Measurements from ENCODE around the gene C2.

C2 gene

GRCh38 chr6:31948753-31949413 is 21.4 kb downstream of the C2 start:
- no peaks in the 10 kb centered on the region for H3K27me3 ChIP-seq (ENCODE audit: insufficient read depth, insufficient read length)
- H3K9ac ChIP-seq (ENCODE audit: insufficient read length, low read depth), result no peak overlapping the region
- no peak for TF ChIP-seq YY1 (IDR thresholded peaks at IDR 0.05; ENCODE audit: insufficient read depth, insufficient read length)
- no peak for TF ChIP-seq ZNF274 (IDR thresholded peaks at IDR 0.05; ENCODE audit: low read depth, low read length)
- no peak for TF ChIP-seq SUZ12 (IDR thresholded peaks at IDR 0.05; ENCODE audit: extremely low read depth, insufficient read depth, insufficient read length)
- no peaks in the 10 kb centered on the region for H3K4me1 ChIP-seq (ENCODE audit: insufficient read depth, insufficient read length)
- DNase-seq (ENCODE audit: low read depth, low spot score), result no peak
- H3K4me3 ChIP-seq (ENCODE audit: insufficient read length, low read depth), result no peak overlapping the region
- H3K9me3 ChIP-seq (ENCODE audit: insufficient read depth, low read length), result no peaks in the 10 kb centered on the region
- peaks cover 36% of the 10 kb centered on the region for H3K36me3 ChIP-seq (ENCODE audit: insufficient read depth, insufficient read length, low read length)

GRCh38 chr6:31949926-31950548 is 22.5 kb downstream of the C2 start:
- no peak for TF ChIP-seq YY1 (IDR thresholded peaks at IDR 0.05; ENCODE audit: insufficient read depth, insufficient read length)
- TF ChIP-seq SUZ12 (IDR thresholded peaks at IDR 0.05; ENCODE audit: extremely low read depth, insufficient read depth, insufficient read length), result no peak
- no peak for TF ChIP-seq ZNF274 (IDR thresholded peaks at IDR 0.05; ENCODE audit: low read depth, low read length)
- no peaks in the 10 kb centered on the region for H3K4me1 ChIP-seq (ENCODE audit: insufficient read depth, insufficient read length)

GRCh38 chr6:31952140-31952805 is 24.8 kb downstream of the C2 start:
- H3K4me3 ChIP-seq (ENCODE audit: insufficient read length, low read depth), result no peak overlapping the region
- no peaks in the 10 kb centered on the region for H3K9me3 ChIP-seq (ENCODE audit: insufficient read depth, low read length)
- TF ChIP-seq YY1 (IDR thresholded peaks at IDR 0.05; ENCODE audit: insufficient read depth, insufficient read length), result no peak
- no peak for TF ChIP-seq ZNF274 (IDR thresholded peaks at IDR 0.05; ENCODE audit: low read depth, low read length)
- no peak for TF ChIP-seq SUZ12 (IDR thresholded peaks at IDR 0.05; ENCODE audit: extremely low read depth, insufficient read depth, insufficient read length)
- H3K27me3 ChIP-seq (ENCODE audit: insufficient read depth, insufficient read length), result no peaks in the 10 kb centered on the region
- peak; percentile 6 for DNase-seq (ENCODE audit: low read depth, low spot score)
- no peak overlapping the region for H3K9ac ChIP-seq (ENCODE audit: insufficient read length, low read depth)
- no peaks in the 10 kb centered on the region for H3K4me1 ChIP-seq (ENCODE audit: insufficient read depth, insufficient read length)
- peaks cover 66% of the 10 kb centered on the region for H3K36me3 ChIP-seq (ENCODE audit: insufficient read depth, insufficient read length, low read length)

More at GRCh38 chr6:31949926-31950548, 22.5 kb downstream of the C2 start:
- H3K4me3 ChIP-seq (ENCODE audit: insufficient read length, low read depth), result no peak overlapping the region
- no peaks in the 10 kb centered on the region for H3K9me3 ChIP-seq (ENCODE audit: insufficient read depth, low read length)
- H3K9ac ChIP-seq (ENCODE audit: insufficient read length, low read depth), result no peak overlapping the region
- H3K27me3 ChIP-seq (ENCODE audit: insufficient read depth, insufficient read length), result no peaks in the 10 kb centered on the region
- no peak for DNase-seq (ENCODE audit: low read depth, low spot score)
- peaks cover 48% of the 10 kb centered on the region for H3K36me3 ChIP-seq (ENCODE audit: insufficient read depth, insufficient read length, low read length)

- Histone ChIP-seq H3K4me1 (ENCODE audit: insufficient read depth, insufficient read length) (no peaks in the 10 kb centered on the region), H3K4me3 (ENCODE audit: insufficient read length, low read depth) (no peak overlapping the region), H3K27me3 (ENCODE audit: insufficient read depth, insufficient read length) (no peaks in the 10 kb centered on the region), H3K9me3 (ENCODE audit: insufficient read depth, low read length) (no peaks in the 10 kb centered on the region), H3K9ac (ENCODE audit: insufficient read length, low read depth) (no peak overlapping the region), H3K36me3 (ENCODE audit: insufficient read depth, insufficient read length, low read length) (peaks cover 72% of the 10 kb centered on the region)
- DNase-seq (ENCODE audit: low read depth, low spot score), result no peak
- no peak for TF ChIP-seq SUZ12 (IDR thresholded peaks at IDR 0.05; ENCODE audit: extremely low read depth, insufficient read depth, insufficient read length)
- no peak for TF ChIP-seq YY1 (IDR thresholded peaks at IDR 0.05; ENCODE audit: insufficient read depth, insufficient read length)
These were observed 25.4 kb downstream of the C2 start for GRCh38 chr6:31952890-31953289.

- H3K36me3 ChIP-seq (ENCODE audit: insufficient read depth, insufficient read length, low read length), result peaks cover 72% of the 10 kb centered on the region
- TF ChIP-seq YY1 (IDR thresholded peaks at IDR 0.05; ENCODE audit: insufficient read depth, insufficient read length), result no peak
- no peak for TF ChIP-seq ZNF274 (IDR thresholded peaks at IDR 0.05; ENCODE audit: low read depth, low read length)
- TF ChIP-seq SUZ12 (IDR thresholded peaks at IDR 0.05; ENCODE audit: extremely low read depth, insufficient read depth, insufficient read length), result no peak
- H3K27me3 ChIP-seq (ENCODE audit: insufficient read depth, insufficient read length), result no peaks in the 10 kb centered on the region
- H3K9me3 ChIP-seq (ENCODE audit: insufficient read depth, low read length), result no peaks in the 10 kb centered on the region
- no peak overlapping the region for H3K4me3 ChIP-seq (ENCODE audit: insufficient read length, low read depth)
- no peak for DNase-seq (ENCODE audit: low read depth, low spot score)
- H3K9ac ChIP-seq (ENCODE audit: insufficient read length, low read depth), result no peak overlapping the region
- no peaks in the 10 kb centered on the region for H3K4me1 ChIP-seq (ENCODE audit: insufficient read depth, insufficient read length)
These were observed 27.0 kb downstream of the C2 start for GRCh38 chr6:31954511-31954910.

GRCh38 chr6:31956796-31957195 is 29.3 kb downstream of the C2 start:
- H3K9me3 ChIP-seq (ENCODE audit: insufficient read depth, low read length), result no peaks in the 10 kb centered on the region
- H3K36me3 ChIP-seq (ENCODE audit: insufficient read depth, insufficient read length, low read length), result peaks cover 79% of the 10 kb centered on the region

GRCh38 chr6:31958412-31958740 is 30.9 kb downstream of the C2 start:
- Histone ChIP-seq H3K4me1 (ENCODE audit: insufficient read depth, insufficient read length) (no peaks in the 10 kb centered on the region), H3K36me3 (ENCODE audit: insufficient read depth, insufficient read length, low read length) (peaks cover 79% of the 10 kb centered on the region), H3K4me3 (ENCODE audit: insufficient read length, low read depth) (peak overlapping the region; percentile 96), H3K9me3 (ENCODE audit: insufficient read depth, low read length) (no peaks in the 10 kb centered on the region), H3K9ac (ENCODE audit: insufficient read length, low read depth) (peak overlapping the region; percentile 96), H3K27me3 (ENCODE audit: insufficient read depth, insufficient read length) (no peaks in the 10 kb centered on the region)
- TF ChIP-seq SUZ12 (IDR thresholded peaks at IDR 0.05; ENCODE audit: extremely low read depth, insufficient read depth, insufficient read length), result no peak
- TF ChIP-seq ZNF274 (IDR thresholded peaks at IDR 0.05; ENCODE audit: low read depth, low read length), result no peak
- no peak for TF ChIP-seq YY1 (IDR thresholded peaks at IDR 0.05; ENCODE audit: insufficient read depth, insufficient read length)
- no peak for DNase-seq (ENCODE audit: low read depth, low spot score)

More at GRCh38 chr6:31956796-31957195, 29.3 kb downstream of the C2 start:
- DNase-seq (ENCODE audit: low read depth, low spot score), result no peak
- H3K4me3 ChIP-seq (ENCODE audit: insufficient read length, low read depth), result no peak overlapping the region
- no peaks in the 10 kb centered on the region for H3K4me1 ChIP-seq (ENCODE audit: insufficient read depth, insufficient read length)
- H3K27me3 ChIP-seq (ENCODE audit: insufficient read depth, insufficient read length), result no peaks in the 10 kb centered on the region
- TF ChIP-seq YY1 (IDR thresholded peaks at IDR 0.05; ENCODE audit: insufficient read depth, insufficient read length) (no peak), SUZ12 (IDR thresholded peaks at IDR 0.05; ENCODE audit: extremely low read depth, insufficient read depth, insufficient read length) (no peak), ZNF274 (IDR thresholded peaks at IDR 0.05; ENCODE audit: low read depth, low read length) (no peak)
- H3K9ac ChIP-seq (ENCODE audit: insufficient read length, low read depth), result no peak overlapping the region
